ENCODE measurements around the gene AFAP1. TPM values are rescaled to one million over a fixed set of nuclear protein-coding genes. Genes with fewer than 3 reads are reported as not detected.

AFAP1 gene
- total RNA-seq, 1 donor from 2014 or later = 6.7 TPM

DNA sequence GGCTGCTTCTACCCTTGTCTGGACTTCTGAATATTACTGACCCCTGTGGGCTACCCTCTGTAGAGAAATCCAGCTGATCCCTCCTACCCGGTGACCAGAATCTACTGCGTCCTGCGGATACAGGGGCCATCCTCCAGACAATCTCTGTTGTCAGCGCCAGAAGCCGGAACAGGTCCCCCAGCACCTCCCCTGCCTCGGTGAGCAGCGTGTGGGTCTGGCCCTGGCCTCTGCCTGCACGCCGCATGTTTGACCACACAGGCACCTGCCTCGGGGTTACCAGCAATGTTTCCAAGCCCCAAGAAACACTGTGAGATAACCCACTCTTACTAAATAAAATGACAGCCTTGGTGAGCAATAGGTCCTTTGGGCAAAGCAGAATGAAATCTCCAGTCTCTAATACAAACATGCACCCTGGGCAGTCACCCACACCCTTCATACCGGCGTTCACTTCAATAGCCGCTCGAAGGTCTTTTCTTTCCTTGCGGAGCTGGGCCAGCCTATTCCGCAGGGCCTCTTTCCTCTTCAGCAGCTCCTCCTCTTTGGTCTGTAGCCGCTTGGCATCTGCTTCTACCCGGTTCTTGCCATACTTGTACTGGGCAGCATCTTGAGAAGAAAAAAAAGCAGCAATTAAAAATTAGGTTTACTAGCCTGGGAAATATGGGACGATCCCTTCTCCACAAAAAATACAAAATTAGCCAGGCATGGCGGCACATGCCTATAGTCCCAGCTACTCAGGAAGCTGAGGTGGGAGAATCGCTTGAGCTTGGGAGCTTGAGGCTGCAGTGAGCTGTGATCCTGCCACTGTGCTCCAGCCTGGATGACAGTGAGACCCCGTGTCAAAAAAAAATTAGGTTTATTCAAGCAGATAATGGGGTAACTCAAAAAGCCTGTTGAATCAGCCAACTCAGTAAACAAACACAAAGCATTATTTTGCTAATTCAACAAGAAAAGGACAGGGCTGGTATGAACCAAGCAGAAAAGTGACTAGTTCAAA, 165.1 kb downstream of the AFAP1 start:
- H3K4me1 Mint-ChIP-seq = peaks cover 61% of the 10 kb centered on the region
- H2AFZ ChIP-seq (replicated peaks) = no peak overlapping the region
- H3K36me3 ChIP-seq = no peaks in the 10 kb centered on the region

GRCh38 chr4:7773401-7774180, 166.1 kb downstream of the AFAP1 start:
- Mint-ChIP-seq H3K27me3 (ENCODE audit: insufficient read depth, low read depth) (peaks cover 2% of the 10 kb centered on the region), H3K4me1 (peaks cover 60% of the 10 kb centered on the region), H3K4me3 (no peak overlapping the region), H3K9me3 (no peaks in the 10 kb centered on the region), H3K36me3 (peaks cover 22% of the 10 kb centered on the region), H3K27ac (peak overlapping the region; percentile 22)
- Histone ChIP-seq H4K20me1 (ENCODE audit: low read depth) (no peaks in the 10 kb centered on the region), H3F3A (ENCODE audit: low read depth) (no peaks in the 10 kb centered on the region), H3K27ac (no peak overlapping the region), H3K4me2 (no peak overlapping the region), H3K9me3 (ENCODE audit: low read depth) (no peaks in the 10 kb centered on the region), H3K79me2 (ENCODE audit: low read depth) (no peaks in the 10 kb centered on the region), H3K4me3 (no peak overlapping the region), H3K9ac (no peak overlapping the region), H2AFZ (replicated peaks) (no peak overlapping the region), H3K27me3 (no peaks in the 10 kb centered on the region), H3K4me1 (peaks cover 11% of the 10 kb centered on the region), H3K36me3 (no peaks in the 10 kb centered on the region)
- TF ChIP-seq EZH2 (IDR thresholded peaks at IDR 0.05) (no peak), CTCF (IDR thresholded peaks at IDR 0.05) (no peak), EZH2phosphoT487 (IDR thresholded peaks at IDR 0.05) (no peak)
- DNase-seq (ENCODE audit: low spot score) = no peak

More for the DNA sequence above, 165.1 kb downstream of the AFAP1 start:
- H3F3A ChIP-seq (ENCODE audit: low read depth) = peaks cover 8% of the 10 kb centered on the region
- no peak overlapping the region for H3K27ac ChIP-seq
- H3K9me3 ChIP-seq (ENCODE audit: low read depth) = no peaks in the 10 kb centered on the region
- Mint-ChIP-seq H3K36me3 (peaks cover 22% of the 10 kb centered on the region), H3K27ac (peak overlapping the region; percentile 57), H3K27me3 (ENCODE audit: insufficient read depth, low read depth) (peaks cover 2% of the 10 kb centered on the region), H3K4me3 (no peak overlapping the region), H3K9me3 (no peaks in the 10 kb centered on the region)
- no peak overlapping the region for H3K9ac ChIP-seq
- TF ChIP-seq EZH2phosphoT487 (IDR thresholded peaks at IDR 0.05) = no peak
- TF ChIP-seq EZH2 (IDR thresholded peaks at IDR 0.05) = no peak
- TF ChIP-seq CTCF (IDR thresholded peaks at IDR 0.05) = no peak
- DNase-seq (ENCODE audit: low spot score) = no peak
- peak overlapping the region; percentile 15 for H3K4me2 ChIP-seq
- no peaks in the 10 kb centered on the region for H3K79me2 ChIP-seq (ENCODE audit: low read depth)
- peaks cover 21% of the 10 kb centered on the region for H3K4me1 ChIP-seq
- H3K27me3 ChIP-seq = no peaks in the 10 kb centered on the region
- no peaks in the 10 kb centered on the region for H4K20me1 ChIP-seq (ENCODE audit: low read depth)
- H3K4me3 ChIP-seq = no peak overlapping the region

DNA sequence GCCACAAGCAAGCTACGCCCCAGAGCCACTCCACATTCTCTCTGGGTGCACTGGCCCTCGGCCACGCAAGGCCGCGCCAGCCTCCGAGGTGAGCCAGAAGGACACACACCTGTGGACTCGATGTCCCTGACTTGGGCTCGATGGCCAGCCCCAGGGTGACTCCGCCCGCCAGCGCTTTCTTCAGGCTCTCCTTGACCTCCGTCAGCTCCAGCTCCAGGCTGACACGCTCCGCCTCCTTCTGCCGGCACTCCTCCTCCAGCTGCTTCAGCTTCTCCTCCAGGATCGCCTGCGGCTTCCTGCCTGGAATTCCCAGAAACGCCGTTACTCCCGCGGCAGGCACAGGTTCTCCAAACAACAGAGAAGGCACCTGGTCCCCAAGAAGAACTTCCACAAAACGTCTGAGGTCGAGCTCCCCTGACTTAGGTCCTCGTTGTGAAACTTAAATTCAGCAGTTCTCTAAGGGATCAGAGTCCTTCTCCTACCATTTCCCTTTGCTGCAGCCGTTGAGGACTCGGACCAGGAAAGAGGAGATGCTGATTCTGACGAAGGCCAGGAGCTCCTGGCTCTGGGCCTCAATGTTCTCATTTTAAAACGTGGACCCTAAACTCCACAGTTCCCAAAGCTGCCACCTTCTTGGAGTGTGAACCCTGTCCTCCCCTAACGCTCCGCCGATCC, 166.8 kb downstream of the AFAP1 start:
- Histone ChIP-seq H3K9me3 (ENCODE audit: low read depth) (no peaks in the 10 kb centered on the region), H3F3A (ENCODE audit: low read depth) (no peaks in the 10 kb centered on the region), H4K20me1 (ENCODE audit: low read depth) (no peaks in the 10 kb centered on the region), H3K4me1 (peaks cover 11% of the 10 kb centered on the region), H3K79me2 (ENCODE audit: low read depth) (no peaks in the 10 kb centered on the region), H3K36me3 (no peaks in the 10 kb centered on the region), H3K27ac (no peak overlapping the region), H3K4me2 (no peak overlapping the region), H3K9ac (no peak overlapping the region), H3K27me3 (no peaks in the 10 kb centered on the region), H2AFZ (replicated peaks) (no peak overlapping the region), H3K4me3 (no peak overlapping the region)
- H3K4me3 Mint-ChIP-seq = no peak overlapping the region
- peaks cover 2% of the 10 kb centered on the region for H3K27me3 Mint-ChIP-seq (ENCODE audit: insufficient read depth, low read depth)
- peaks cover 17% of the 10 kb centered on the region for H3K36me3 Mint-ChIP-seq
- TF ChIP-seq EZH2phosphoT487 (IDR thresholded peaks at IDR 0.05) (no peak), EZH2 (IDR thresholded peaks at IDR 0.05) (no peak), CTCF (IDR thresholded peaks at IDR 0.05) (no peak)
- DNase-seq (ENCODE audit: low spot score) = no peak
- H3K9me3 Mint-ChIP-seq = no peaks in the 10 kb centered on the region
- peak overlapping the region; percentile 22 for H3K27ac Mint-ChIP-seq
- peaks cover 57% of the 10 kb centered on the region for H3K4me1 Mint-ChIP-seq

Measured in neural progenitor cell (in vitro differentiated cells).